Spleen (tissue), 7 donors: Measurements from ENCODE around the gene SLC35F1.

Source experiments
- POLR2A ChIP-seq, 3 donors: fragments of 450-650 bp; IDR thresholded peaks; one replicate each; pipeline ENCODE4 v1.5.1; 2017; ENCODE audit warnings: antibody characterized with exemption in 3 of 3, mild to moderate bottlenecking in 1 of 3
- TF ChIP-seq, protein P1 (sequence below), 11 experiments: fragments of 200-600 bp in 7 of 11; fragments of 450-650 bp in 4 of 11; sonication (generic) in 4 of 11; IDR thresholded peaks in 8 of 11; conservative IDR thresholded peaks in 3 of 11; 1 replicate in 7 of 11; 2 replicates in 4 of 11; pipeline versions ENCODE4 v1.4.0 to v1.8.0; 2016 to 2021; ENCODE audit warnings: antibody characterized with exemption in 11 of 11, inconsistent platforms in 4 of 11, mild to moderate bottlenecking in 1 of 11
- donor health status: DM: no; HTN: no; CAD: no; lungs with moderate emphysema.
- donor health status: DM: no; HTN: no; CAD: no.
- donor health status: DM: no; HTN: no; CAD: no.

DNA sequence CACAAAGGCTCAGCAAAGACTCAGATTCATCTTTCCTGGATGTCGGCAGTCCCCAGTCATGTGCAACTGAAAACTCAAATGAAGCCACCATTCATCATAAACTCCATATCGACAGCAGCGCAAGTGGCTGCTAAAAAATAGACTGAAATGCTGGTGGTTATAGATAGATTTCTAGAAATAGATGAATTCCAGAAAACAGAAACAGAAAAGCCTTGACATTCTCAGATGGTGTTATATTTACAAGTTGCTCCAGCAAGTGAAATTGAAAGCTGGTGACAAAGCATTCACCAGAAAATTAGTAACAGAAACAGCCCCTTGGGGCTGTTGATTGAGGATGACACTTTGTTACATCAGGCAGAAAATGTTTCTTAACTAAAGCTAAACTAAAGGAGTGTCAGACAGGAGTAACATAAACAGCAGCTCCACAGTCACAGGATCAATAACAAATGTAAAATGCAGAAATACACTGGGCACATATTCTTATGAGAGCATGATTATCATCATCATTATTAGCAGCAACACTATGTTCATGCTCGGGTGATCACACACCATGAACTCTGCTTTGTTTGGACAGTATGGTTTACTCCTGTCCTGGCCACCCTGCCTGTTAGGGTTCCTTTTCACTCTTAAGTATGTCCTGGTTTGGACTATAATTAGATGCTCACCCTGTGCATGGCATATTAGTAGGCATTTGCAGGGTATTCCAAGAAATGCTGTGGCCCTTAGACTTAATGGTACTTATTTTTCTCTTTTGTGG is 36.4 kb upstream of the SLC35F1 start:
- TF ChIP-seq, protein P1, sequence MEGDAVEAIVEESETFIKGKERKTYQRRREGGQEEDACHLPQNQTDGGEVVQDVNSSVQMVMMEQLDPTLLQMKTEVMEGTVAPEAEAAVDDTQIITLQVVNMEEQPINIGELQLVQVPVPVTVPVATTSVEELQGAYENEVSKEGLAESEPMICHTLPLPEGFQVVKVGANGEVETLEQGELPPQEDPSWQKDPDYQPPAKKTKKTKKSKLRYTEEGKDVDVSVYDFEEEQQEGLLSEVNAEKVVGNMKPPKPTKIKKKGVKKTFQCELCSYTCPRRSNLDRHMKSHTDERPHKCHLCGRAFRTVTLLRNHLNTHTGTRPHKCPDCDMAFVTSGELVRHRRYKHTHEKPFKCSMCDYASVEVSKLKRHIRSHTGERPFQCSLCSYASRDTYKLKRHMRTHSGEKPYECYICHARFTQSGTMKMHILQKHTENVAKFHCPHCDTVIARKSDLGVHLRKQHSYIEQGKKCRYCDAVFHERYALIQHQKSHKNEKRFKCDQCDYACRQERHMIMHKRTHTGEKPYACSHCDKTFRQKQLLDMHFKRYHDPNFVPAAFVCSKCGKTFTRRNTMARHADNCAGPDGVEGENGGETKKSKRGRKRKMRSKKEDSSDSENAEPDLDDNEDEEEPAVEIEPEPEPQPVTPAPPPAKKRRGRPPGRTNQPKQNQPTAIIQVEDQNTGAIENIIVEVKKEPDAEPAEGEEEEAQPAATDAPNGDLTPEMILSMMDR (IDR thresholded peaks at IDR 0.05 in 8 of 11, conservative IDR thresholded peaks at IDR 0.05 in 3 of 11): no peak
- no peak for TF ChIP-seq POLR2A (IDR thresholded peaks at IDR 0.05)
